SK-N-SH treated with all-trans-retinoic acid at 6 μM for 48 hours (cell line): ENCODE measurements around the gene HDAC4.

Source experiments
- ATAC-seq: fragments of 200-7000 bp; cut with Tn5 transposase; 3 replicates; pipeline ENCODE4 v1.9.1; 2020; ENCODE audit warnings: mild to moderate bottlenecking, moderate library complexity
- BACH2 ChIP-seq: fragments of 250-450 bp; sonication (Bioruptor Pico); IDR thresholded peaks from 2 replicates; pipeline ENCODE4 v1.9.0; 2021; ENCODE audit warnings: mild to moderate bottlenecking, borderline replicate concordance
- CREB5 ChIP-seq: fragments of 250-450 bp; sonication (Bioruptor Pico); IDR thresholded peaks from 2 replicates; pipeline ENCODE4 v1.5.1; 2020; ENCODE audit warnings: low read depth, mild to moderate bottlenecking, moderate library complexity
- CSRNP3 ChIP-seq: fragments of 250-450 bp; sonication (Bioruptor Pico); IDR thresholded peaks from 2 replicates; pipeline ENCODE4 v1.5.1; 2021; ENCODE audit warnings: mild to moderate bottlenecking, moderate library complexity
- ESRRG ChIP-seq: fragments of 250-450 bp; sonication (Bioruptor Pico); IDR thresholded peaks from 2 replicates; pipeline ENCODE4 v1.6.1; 2021; ENCODE audit warnings: mild to moderate bottlenecking
- GLIS3 ChIP-seq: fragments of 250-450 bp; sonication (Bioruptor Pico); IDR thresholded peaks from 2 replicates; pipeline ENCODE4 v1.5.0; 2020; ENCODE audit warnings: mild to moderate bottlenecking, moderate library complexity
- ISL1 ChIP-seq: fragments of 250-450 bp; sonication (Bioruptor Pico); IDR thresholded peaks from 2 replicates; pipeline ENCODE4 v2.1.2; 2022; ENCODE audit warnings: mild to moderate bottlenecking, moderate library complexity
- OSR1 ChIP-seq: fragments of 250-450 bp; sonication (Bioruptor Pico); IDR thresholded peaks from 2 replicates; pipeline ENCODE4 v1.8.0; 2022; ENCODE audit warnings: moderate library complexity, mild to moderate bottlenecking, inconsistent platforms
- PATZ1 ChIP-seq: fragments of 250-450 bp; sonication (Bioruptor Pico); IDR thresholded peaks from 2 replicates; pipeline ENCODE4 v1.8.0; 2020; ENCODE audit warnings: mild to moderate bottlenecking, moderate library complexity, borderline replicate concordance
- POU6F1 ChIP-seq: fragments of 250-450 bp; sonication (Bioruptor Pico); IDR thresholded peaks from 2 replicates; pipeline ENCODE4 v1.8.0; 2021; ENCODE audit warnings: low read depth, mild to moderate bottlenecking, moderate library complexity, borderline replicate concordance
- PPARA ChIP-seq: fragments of 250-450 bp; sonication (Bioruptor Pico); IDR thresholded peaks from 2 replicates; pipeline ENCODE4 v1.5.0; 2020; ENCODE audit warnings: mild to moderate bottlenecking, borderline replicate concordance
- SNAI2 ChIP-seq: fragments of 250-450 bp; sonication (Bioruptor Pico); IDR thresholded peaks from 2 replicates; pipeline ENCODE4 v1.5.0; 2020; ENCODE audit warnings: mild to moderate bottlenecking, moderate library complexity
- TCF4 ChIP-seq: fragments of 250-450 bp; sonication (Bioruptor Pico); IDR thresholded peaks from 2 replicates; pipeline ENCODE4 v1.8.0; 2021; ENCODE audit warnings: mild to moderate bottlenecking, moderate library complexity, borderline replicate concordance
- TOX ChIP-seq: fragments of 250-450 bp; sonication (Bioruptor Pico); IDR thresholded peaks from 2 replicates; pipeline ENCODE4 v1.8.0; 2021; ENCODE audit warnings: mild to moderate bottlenecking, moderate library complexity, borderline replicate concordance
- TSHZ2 ChIP-seq: fragments of 250-450 bp; sonication (Bioruptor Pico); IDR thresholded peaks from 2 replicates; pipeline ENCODE4 v1.5.0; 2020; ENCODE audit warnings: mild to moderate bottlenecking, moderate library complexity
- ZFP3 ChIP-seq: fragments of 250-450 bp; sonication (Bioruptor Pico); IDR thresholded peaks from 2 replicates; pipeline ENCODE4 v1.5.0; 2020; ENCODE audit warnings: mild to moderate bottlenecking, moderate library complexity
- ZNF565 ChIP-seq: fragments of 450-650 bp; formaldehyde crosslinking; conservative IDR thresholded peaks from 2 replicates; pipeline ENCODE4 v1.5.0; 2020; ENCODE audit warnings: low read depth, mild to moderate bottlenecking, moderate library complexity
- ZNF70 ChIP-seq: fragments of 450-650 bp; formaldehyde crosslinking; IDR thresholded peaks from 2 replicates; pipeline ENCODE4 v1.5.0; 2020; ENCODE audit warnings: mild to moderate bottlenecking, moderate library complexity
- ZNF8 ChIP-seq: fragments of 450-650 bp; formaldehyde crosslinking; IDR thresholded peaks from 2 replicates; pipeline ENCODE4 v1.5.0; 2020; ENCODE audit warnings: mild to moderate bottlenecking, moderate library complexity

HDAC4 gene

GRCh38 chr2:239075918-239076758 lies 324.7 kb downstream of the HDAC4 start:
- no peak for ATAC-seq

GRCh38 chr2:239073745-239074530 lies 326.9 kb downstream of the HDAC4 start:
- ATAC-seq = no peak
- TF ChIP-seq TSHZ2 (CRISPR knock-in tag) (no peak), PPARA (CRISPR knock-in tag) (no peak), CSRNP3 (CRISPR knock-in tag) (no peak), ZNF565 (CRISPR knock-in tag) (no peak), SNAI2 (CRISPR knock-in tag) (no peak), OSR1 (no peak), BACH2 (CRISPR knock-in tag) (no peak), TCF4 (CRISPR knock-in tag) (no peak), ZNF8 (CRISPR knock-in tag) (no peak), CREB5 (CRISPR knock-in tag) (no peak), PATZ1 (CRISPR knock-in tag) (no peak)

More at GRCh38 chr2:239075918-239076758, 324.7 kb downstream of the HDAC4 start:
- TF ChIP-seq TCF4 (CRISPR knock-in tag) (no peak), ZNF70 (CRISPR knock-in tag) (no peak), SNAI2 (CRISPR knock-in tag) (no peak), CSRNP3 (CRISPR knock-in tag) (no peak), ISL1 (CRISPR knock-in tag) (no peak), ZNF565 (CRISPR knock-in tag) (no peak), POU6F1 (no peak), ZNF8 (CRISPR knock-in tag) (no peak), ESRRG (no peak), TOX (CRISPR knock-in tag) (no peak), PPARA (CRISPR knock-in tag) (no peak), GLIS3 (no peak), ZFP3 (no peak), CREB5 (CRISPR knock-in tag) (no peak), BACH2 (CRISPR knock-in tag) (no peak)
- TF ChIP-seq, all 23 proteins: peak for 0
